GM23248 (cell line): ENCODE results near the gene NHERF1. TPM values are rescaled to one million over a fixed set of nuclear protein-coding genes. Genes with fewer than 3 reads are reported as not detected.

Experiments used
- DNase-seq: peaks from one replicate; pipeline ENCODE4 v3.0.0-alpha.2; 2015
- H2AFZ ChIP-seq: fragments of 200-600 bp; sonication (generic); 2 replicates; pipeline ENCODE4 v1.6.1; 2016; ENCODE audit warnings: antibody characterized with exemption
- H3F3A ChIP-seq: fragments of 200-600 bp; sonication (generic); 2 replicates; pipeline ENCODE4 v1.6.1; 2016; ENCODE audit warnings: mild to moderate bottlenecking, antibody characterized with exemption, mixed run types; ENCODE audit not compliant: insufficient read depth
- H3K27ac ChIP-seq: fragments of 200-600 bp; sonication (generic); 2 replicates; pipeline ENCODE4 v1.5.1; 2016; ENCODE audit warnings: mild to moderate bottlenecking
- H3K27me3 ChIP-seq: fragments of 200-600 bp; sonication (generic); replicated peaks from 2 replicates; pipeline ENCODE4 v1.6.1; 2016; ENCODE audit warnings: mild to moderate bottlenecking; ENCODE audit not compliant: insufficient read depth
- H3K36me3 ChIP-seq: fragments of 200-600 bp; sonication (generic); 2 replicates; pipeline ENCODE4 v1.6.1; 2016; ENCODE audit warnings: low read depth, mild to moderate bottlenecking
- H3K4me1 ChIP-seq: fragments of 200-600 bp; sonication (generic); 2 replicates; pipeline ENCODE4 v1.6.1; 2016; ENCODE audit warnings: mild to moderate bottlenecking; ENCODE audit not compliant: insufficient read depth
- H3K4me2 ChIP-seq: fragments of 200-600 bp; sonication (generic); one replicate; pipeline ENCODE4 v1.6.1; 2016; ENCODE audit warnings: mild to moderate bottlenecking; ENCODE audit not compliant: unreplicated experiment
- H3K4me3 ChIP-seq: fragments of 200-600 bp; sonication (generic); 2 replicates; pipeline ENCODE4 v1.5.1; 2016; ENCODE audit warnings: mild to moderate bottlenecking
- H3K79me2 ChIP-seq: fragments of 200-600 bp; sonication (generic); 2 replicates; pipeline ENCODE4 v1.6.1; 2016; ENCODE audit warnings: mild to moderate bottlenecking; ENCODE audit not compliant: insufficient read depth
- H3K9ac ChIP-seq: fragments of 200-600 bp; sonication (generic); 2 replicates; pipeline ENCODE4 v1.6.1; 2016; ENCODE audit warnings: mild to moderate bottlenecking
- H3K9me2 ChIP-seq: fragments of 200-600 bp; sonication (generic); 2 replicates; pipeline ENCODE4 v1.6.1; 2016; ENCODE audit warnings: mixed run types, mild to moderate bottlenecking, moderate library complexity; ENCODE audit not compliant: insufficient read depth
- H3K9me3 ChIP-seq: fragments of 200-600 bp; sonication (generic); one replicate; pipeline ENCODE4 v1.6.1; 2017; ENCODE audit warnings: low read depth
- H4K20me1 ChIP-seq: fragments of 200-600 bp; sonication (generic); 2 replicates; pipeline ENCODE4 v1.6.0; 2016; ENCODE audit not compliant: insufficient read depth
- EZH2 ChIP-seq: fragments of 200-600 bp; sonication (generic); IDR thresholded peaks from 2 replicates; pipeline ENCODE4 v1.6.1; 2018; ENCODE audit warnings: antibody characterized with exemption, mild to moderate bottlenecking; ENCODE audit not compliant: insufficient read depth, poor library complexity, severe bottlenecking
- EZH2phosphoT487 ChIP-seq: fragments of 200-600 bp; sonication (generic); IDR thresholded peaks from 2 replicates; pipeline ENCODE4 v1.6.1; 2018; ENCODE audit warnings: antibody characterized with exemption, moderate library complexity, mild to moderate bottlenecking, low read depth; ENCODE audit not compliant: insufficient read depth
- WGBS, 2 experiments: methylation state at CpG; one replicate each; pipeline ENCODE4 v1.1.6; 2015 to 2017; ENCODE audit warnings: low lambda C conversion rate in 2 of 2, low coverage in 1 of 2; ENCODE audit errors: missing lambda C conversion rate in 2 of 2; 5-methylcytosine and 5-hydroxymethylcytosine counted together
- in situ Hi-C: fragments of 300-500 bp; cut with MboI; formaldehyde crosslinking; loops from 2 replicates; pipeline ENCODE4 v1.15.0; 2020
- polyA plus RNA-seq: library from polyadenylated mRNA; unstranded; fragments of >200 nt; fragmentation: Nextera tagmentation; extraction: Ambion mirVana; gene quantifications from 2 replicates; pipeline ENCODE4 v1.2.1, GENCODE V29; 2016
- total RNA-seq: library from RNA; depleted of rRNA; stranded (reverse); fragments of >200 nt; shearing (Covaris generic); gene quantifications from 2 replicates; pipeline ENCODE4 v1.2.3, GENCODE V29; 2014

Gene NHERF1
- total and polyA plus RNA-seq, 2 experiments from 2014 or later, result 8.0 to 9.1 TPM

DNA sequence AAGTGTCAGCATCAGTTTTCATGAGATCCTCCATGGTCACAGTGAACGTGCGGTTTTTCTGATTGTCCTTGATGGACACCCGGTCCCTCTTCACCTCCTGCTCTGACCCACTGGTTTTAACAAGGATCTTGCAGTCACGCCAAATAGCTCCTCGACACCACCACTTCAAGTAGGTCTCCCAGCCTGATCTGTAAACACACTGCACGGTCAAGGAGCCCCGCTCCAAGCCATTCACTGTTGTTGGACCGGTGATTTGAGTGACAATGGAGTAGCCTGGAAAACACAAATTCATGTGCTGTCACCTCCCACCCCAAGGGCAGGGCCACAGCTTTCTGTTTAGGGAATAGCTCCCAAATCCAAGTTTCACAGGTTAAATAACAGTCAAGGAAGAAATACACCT is 43.9 kb upstream of the NHERF1 start:
- Histone ChIP-seq H3K27me3 (peaks cover 7% of the 10 kb centered on the region), H3K4me1 (no peaks in the 10 kb centered on the region), H3K9ac (no peak overlapping the region), H3K4me2 (no peak overlapping the region), H3K79me2 (no peaks in the 10 kb centered on the region), H3K9me2 (no peaks in the 10 kb centered on the region), H3K36me3 (no peaks in the 10 kb centered on the region), H2AFZ (no peak overlapping the region), H4K20me1 (no peaks in the 10 kb centered on the region), H3K4me3 (no peak overlapping the region), H3K27ac (no peak overlapping the region), H3K9me3 (no peaks in the 10 kb centered on the region), H3F3A (no peaks in the 10 kb centered on the region)
- in situ Hi-C loops, result no loop called here
- no peak for TF ChIP-seq EZH2phosphoT487
- TF ChIP-seq EZH2, result no peak
- 68 to 70% methylated on average over 8 of the region's 8 CpGs for WGBS, 2 experiments
- DNase-seq, result no peak

DNA sequence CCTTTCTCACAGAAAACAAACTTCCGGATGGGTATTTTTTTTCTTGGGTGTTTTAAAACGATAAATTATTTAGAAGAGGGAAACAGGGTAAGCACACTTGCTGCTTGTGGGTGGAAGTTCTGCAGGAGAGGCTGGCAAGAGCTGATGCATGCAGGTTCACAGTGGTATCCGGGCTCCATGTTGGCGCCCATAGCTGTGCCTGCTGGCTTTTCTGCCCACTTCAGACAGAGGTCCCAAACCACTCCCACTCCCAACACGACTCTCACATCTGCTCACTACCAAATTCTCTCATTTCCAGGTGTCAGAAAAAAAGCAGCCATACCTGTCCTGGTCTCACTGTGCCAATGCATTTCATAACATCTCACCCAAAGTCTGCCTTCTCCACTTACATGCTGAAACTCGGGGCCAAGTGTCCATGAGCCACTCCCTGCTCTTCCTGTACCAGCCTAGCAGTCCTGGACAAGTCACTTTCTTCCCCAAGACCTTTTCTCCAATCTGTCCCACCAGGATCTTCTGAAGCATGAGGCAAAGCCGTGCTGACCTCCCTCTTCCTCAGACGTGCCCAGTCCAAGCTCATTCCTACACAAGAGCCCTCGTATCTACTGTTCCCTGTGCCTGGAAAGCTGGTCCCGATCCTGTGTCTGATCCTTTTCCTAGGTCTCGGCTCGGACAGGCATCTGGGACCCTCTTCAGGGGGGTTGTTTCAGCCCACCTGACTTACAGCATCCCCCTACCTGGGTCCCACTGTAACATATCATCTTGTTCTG is 37.2 kb upstream of the NHERF1 start:
- TF ChIP-seq EZH2phosphoT487 (no peak), EZH2 (no peak)
- no peak for DNase-seq
- Histone ChIP-seq H3K9me3 (no peaks in the 10 kb centered on the region), H3K79me2 (no peaks in the 10 kb centered on the region), H3K9me2 (no peaks in the 10 kb centered on the region), H3K36me3 (no peaks in the 10 kb centered on the region), H4K20me1 (no peaks in the 10 kb centered on the region), H3F3A (no peaks in the 10 kb centered on the region), H3K4me2 (no peak overlapping the region), H3K27ac (no peak overlapping the region), H3K4me3 (no peak overlapping the region), H3K27me3 (peaks cover 22% of the 10 kb centered on the region), H2AFZ (no peak overlapping the region), H3K9ac (no peak overlapping the region), H3K4me1 (no peaks in the 10 kb centered on the region)
- in situ Hi-C loops, result no loop called here
- 24% methylated on average over 12 of the region's 12 CpGs for WGBS, 2 experiments

DNA sequence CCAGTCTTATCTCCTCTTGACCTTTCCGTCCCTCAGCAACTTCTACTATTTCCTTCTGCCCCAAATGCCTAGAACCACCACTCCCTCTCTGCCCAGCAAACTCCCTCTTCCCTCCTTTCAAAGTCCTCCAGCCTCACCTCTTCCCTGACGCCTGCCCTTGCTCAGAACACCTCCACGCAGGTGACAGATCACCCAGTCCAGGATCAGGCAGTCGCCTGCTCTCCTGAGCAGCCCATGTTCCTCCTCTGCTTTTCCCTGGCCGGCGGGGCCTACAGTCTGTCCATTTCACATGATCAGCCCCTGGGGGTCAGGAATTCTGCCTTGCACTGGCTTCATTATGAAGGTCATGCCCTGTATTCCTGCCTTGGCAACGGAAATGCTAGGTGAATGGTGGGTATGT is 36.1 kb upstream of the NHERF1 start:
- no peak overlapping the region for H3K9ac ChIP-seq
- in situ Hi-C loops, result no loop called here
- no peak for DNase-seq
- H3K9me3 ChIP-seq, result no peaks in the 10 kb centered on the region
- no peaks in the 10 kb centered on the region for H3K79me2 ChIP-seq
- no peak overlapping the region for H2AFZ ChIP-seq
- WGBS, 2 experiments, result 33 to 36% methylated on average over 7 of the region's 7 CpGs
- no peak overlapping the region for H3K4me3 ChIP-seq
- H3K36me3 ChIP-seq, result no peaks in the 10 kb centered on the region
- H4K20me1 ChIP-seq, result no peaks in the 10 kb centered on the region
- no peaks in the 10 kb centered on the region for H3K4me1 ChIP-seq
- TF ChIP-seq EZH2phosphoT487 (no peak), EZH2 (no peak)
- H3F3A ChIP-seq, result no peaks in the 10 kb centered on the region
- H3K27ac ChIP-seq, result no peak overlapping the region
- H3K4me2 ChIP-seq, result no peak overlapping the region
- no peaks in the 10 kb centered on the region for H3K9me2 ChIP-seq
- H3K27me3 ChIP-seq, result peaks cover 29% of the 10 kb centered on the region

DNA sequence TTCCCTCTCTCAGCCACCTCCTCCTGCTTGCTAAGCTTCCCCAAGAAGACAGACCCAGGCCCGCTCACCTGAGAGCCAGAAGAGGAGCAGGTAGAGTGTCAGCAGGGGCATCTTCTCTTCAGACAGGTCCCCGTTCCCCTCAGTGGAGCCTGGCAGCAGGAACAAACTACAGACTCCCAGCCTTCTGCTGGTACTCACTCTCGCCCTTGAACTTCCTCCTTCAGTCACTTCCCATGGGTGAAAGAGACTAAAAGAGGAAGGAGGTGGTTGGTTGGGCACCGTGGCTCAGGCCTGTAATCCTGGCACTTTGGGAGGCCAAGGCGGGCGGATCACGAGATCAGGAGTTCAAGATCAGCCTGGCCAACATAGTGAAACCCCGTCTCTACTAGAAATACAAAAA is 35.7 kb upstream of the NHERF1 start, which contains the start of gene CD300LF:
Gene CD300LF, minus strand, starts transcription at position 168 of the 400 bp plus-strand sequence. Its CDS starts 57 bp downstream, at position 111.
- no peak for DNase-seq
- no peaks in the 10 kb centered on the region for H3K36me3 ChIP-seq
- TF ChIP-seq EZH2phosphoT487 (no peak), EZH2 (no peak)
- no peak within 1 kb of the TSS for H2AFZ ChIP-seq
- H3F3A ChIP-seq, result no peaks in the 10 kb centered on the region
- no peaks in the 10 kb centered on the region for H4K20me1 ChIP-seq
- peaks cover 29% of the 10 kb centered on the region for H3K27me3 ChIP-seq
- no peak within 1 kb of the TSS for H3K4me3 ChIP-seq
- 32 to 46% methylated on average over 8 of the region's 8 CpGs for WGBS, 2 experiments
- no peaks in the 10 kb centered on the region for H3K4me1 ChIP-seq
- H3K4me2 ChIP-seq, result no peak within 1 kb of the TSS
- H3K9me2 ChIP-seq, result no peaks in the 10 kb centered on the region
- H3K9ac ChIP-seq, result no peak within 1 kb of the TSS
- H3K27ac ChIP-seq, result no peak within 1 kb of the TSS
- H3K9me3 ChIP-seq, result no peaks in the 10 kb centered on the region
- no peaks in the 10 kb centered on the region for H3K79me2 ChIP-seq
- in situ Hi-C loops, result no loop called here
